Mononuclear cell (primary cell): ENCODE data around the gene MEN1. TPM values are rescaled to one million over a fixed set of nuclear protein-coding genes. Genes with fewer than 3 reads are reported as not detected.
A peak's percentile ranks its signal among the peaks of the same experiment; 100 is the strongest.

Experiments used
- H3K27me3 ChIP-seq: 2 replicates; pipeline ENCODE4 v1.6.0; 2011; ENCODE audit warnings: low read length, control low read depth; ENCODE audit not compliant: insufficient read depth
- H3K4me1 ChIP-seq: 2 replicates; pipeline ENCODE4 v1.5.1; 2011; ENCODE audit warnings: mild to moderate bottlenecking, low read length, control low read depth; ENCODE audit not compliant: insufficient read depth
- H3K4me3 ChIP-seq: 2 replicates; pipeline ENCODE4 v1.5.1; 2011; ENCODE audit warnings: mild to moderate bottlenecking, low read length, moderate library complexity
- H3K9me3 ChIP-seq: 2 replicates; pipeline ENCODE4 v1.5.1; 2011; ENCODE audit warnings: low read depth, mild to moderate bottlenecking, control low read depth, low read length
- total RNA-seq: library from RNA; depleted of rRNA; stranded (reverse); fragments of >200 nt; gene quantifications from one replicate; pipeline ENCODE4 v1.2.3, GENCODE V29; 2012

MEN1 gene
- 4.0 TPM for total RNA-seq

- H3K9me3 ChIP-seq = no peaks in the 10 kb centered on the region
- no peaks in the 10 kb centered on the region for H3K27me3 ChIP-seq
- peaks cover 15% of the 10 kb centered on the region for H3K4me1 ChIP-seq
- H3K4me3 ChIP-seq = peak within 1 kb of the TSS; percentile 73
These were observed at the start of gene MEN1 for GRCh38 chr11:64810271-64810890. MEN1 (minus strand) TSS chr11:64810551; CDS start chr11:64810109, 442 bp downstream.

- H3K4me1 ChIP-seq = peaks cover 100% of the 10 kb centered on the region
- H3K27me3 ChIP-seq = no peaks in the 10 kb centered on the region
- H3K9me3 ChIP-seq = no peaks in the 10 kb centered on the region
- no peak overlapping the region for H3K4me3 ChIP-seq
These were observed 49.4 kb upstream of the MEN1 start for GRCh38 chr11:64859542-64860414.

- H3K27me3 ChIP-seq = no peaks in the 10 kb centered on the region
- H3K9me3 ChIP-seq = no peaks in the 10 kb centered on the region
- H3K4me1 ChIP-seq = peaks cover 100% of the 10 kb centered on the region
- H3K4me3 ChIP-seq = no peak overlapping the region
These were observed 48.3 kb upstream of the MEN1 start for GRCh38 chr11:64858467-64859263.

- Histone ChIP-seq H3K9me3 (no peaks in the 10 kb centered on the region), H3K4me1 (peaks cover 100% of the 10 kb centered on the region), H3K27me3 (no peaks in the 10 kb centered on the region), H3K4me3 (no peak overlapping the region)
These were observed 47.1 kb upstream of the MEN1 start for GRCh38 chr11:64857485-64857884.

GRCh38 chr11:64856382-64857227 is 46.3 kb upstream of the MEN1 start:
- no peaks in the 10 kb centered on the region for H3K9me3 ChIP-seq
- H3K4me1 ChIP-seq = peaks cover 100% of the 10 kb centered on the region
- no peak overlapping the region for H3K4me3 ChIP-seq
- no peaks in the 10 kb centered on the region for H3K27me3 ChIP-seq

- H3K4me1 ChIP-seq = peaks cover 100% of the 10 kb centered on the region
- no peaks in the 10 kb centered on the region for H3K9me3 ChIP-seq
- no peak overlapping the region for H3K4me3 ChIP-seq
- no peaks in the 10 kb centered on the region for H3K27me3 ChIP-seq
These were observed 45.4 kb upstream of the MEN1 start for GRCh38 chr11:64855596-64856304.

- H3K27me3 ChIP-seq = no peaks in the 10 kb centered on the region
- no peaks in the 10 kb centered on the region for H3K9me3 ChIP-seq
- H3K4me1 ChIP-seq = peaks cover 100% of the 10 kb centered on the region
- no peak overlapping the region for H3K4me3 ChIP-seq
These were observed 44.5 kb upstream of the MEN1 start for GRCh38 chr11:64854534-64855502.

GRCh38 chr11:64854157-64854533 is 43.8 kb upstream of the MEN1 start:
- H3K4me3 ChIP-seq = no peak overlapping the region
- H3K27me3 ChIP-seq = no peaks in the 10 kb centered on the region
- H3K4me1 ChIP-seq = peaks cover 100% of the 10 kb centered on the region
- no peaks in the 10 kb centered on the region for H3K9me3 ChIP-seq

GRCh38 chr11:64853709-64854108 is 43.4 kb upstream of the MEN1 start:
- peaks cover 100% of the 10 kb centered on the region for H3K4me1 ChIP-seq
- no peaks in the 10 kb centered on the region for H3K27me3 ChIP-seq
- H3K9me3 ChIP-seq = no peaks in the 10 kb centered on the region
- no peak overlapping the region for H3K4me3 ChIP-seq

- Histone ChIP-seq H3K27me3 (no peaks in the 10 kb centered on the region), H3K9me3 (no peaks in the 10 kb centered on the region), H3K4me3 (no peak overlapping the region), H3K4me1 (peaks cover 100% of the 10 kb centered on the region)
These were observed 42.6 kb upstream of the MEN1 start for GRCh38 chr11:64852804-64853509.

GRCh38 chr11:64851831-64852351 is 41.5 kb upstream of the MEN1 start:
- Histone ChIP-seq H3K9me3 (no peaks in the 10 kb centered on the region), H3K4me1 (peaks cover 100% of the 10 kb centered on the region), H3K4me3 (no peak overlapping the region), H3K27me3 (no peaks in the 10 kb centered on the region)

GRCh38 chr11:64850979-64851567 is 40.7 kb upstream of the MEN1 start:
- Histone ChIP-seq H3K27me3 (no peaks in the 10 kb centered on the region), H3K9me3 (no peaks in the 10 kb centered on the region), H3K4me3 (no peak overlapping the region), H3K4me1 (peaks cover 94% of the 10 kb centered on the region)
